Ishikawa (cell line): Measurements from ENCODE around the gene AGO4.

Experiments used
- EP300 ChIP-seq: IDR thresholded peaks from 2 replicates; pipeline ENCODE4 v1.6.1; 2012; ENCODE audit warnings: borderline replicate concordance
- FOXM1 ChIP-seq: IDR thresholded peaks from 2 replicates; pipeline ENCODE4 v1.6.1; 2012; ENCODE audit warnings: low read depth, borderline replicate concordance
- RAD21 ChIP-seq: IDR thresholded peaks from 2 replicates; pipeline ENCODE4 v1.6.1; 2012; ENCODE audit warnings: low read depth
- TAF1 ChIP-seq: IDR thresholded peaks from 2 replicates; pipeline ENCODE4 v1.6.1; 2012; ENCODE audit warnings: low read depth, mild to moderate bottlenecking
- TF ChIP-seq, protein P1 (sequence below): IDR thresholded peaks from 2 replicates; pipeline ENCODE4 v1.6.1; 2012; ENCODE audit warnings: low read depth, mild to moderate bottlenecking

DNA sequence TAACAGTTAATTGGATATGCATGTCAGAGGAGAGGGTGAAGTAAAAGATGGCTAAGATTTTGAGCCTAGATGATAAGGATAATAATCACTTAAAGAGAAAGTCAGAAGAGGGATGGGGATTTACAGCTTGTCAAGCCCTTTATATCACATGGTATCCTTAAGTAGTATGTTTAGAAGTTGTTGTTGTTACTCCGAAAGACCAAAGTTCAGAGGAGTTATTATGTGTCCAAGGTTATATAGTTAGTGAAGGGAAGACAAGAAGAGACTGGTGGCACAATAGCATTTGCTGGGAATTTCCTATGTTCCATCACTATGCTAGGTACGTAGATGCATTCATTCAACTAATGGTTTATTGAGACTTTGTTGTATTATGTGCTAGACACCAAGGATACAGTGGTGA, 44.4 kb downstream of the AGO4 start:
- TF ChIP-seq RAD21 (no peak), EP300 (no peak), TAF1 (no peak), FOXM1 (no peak)
- TF ChIP-seq, protein P1, sequence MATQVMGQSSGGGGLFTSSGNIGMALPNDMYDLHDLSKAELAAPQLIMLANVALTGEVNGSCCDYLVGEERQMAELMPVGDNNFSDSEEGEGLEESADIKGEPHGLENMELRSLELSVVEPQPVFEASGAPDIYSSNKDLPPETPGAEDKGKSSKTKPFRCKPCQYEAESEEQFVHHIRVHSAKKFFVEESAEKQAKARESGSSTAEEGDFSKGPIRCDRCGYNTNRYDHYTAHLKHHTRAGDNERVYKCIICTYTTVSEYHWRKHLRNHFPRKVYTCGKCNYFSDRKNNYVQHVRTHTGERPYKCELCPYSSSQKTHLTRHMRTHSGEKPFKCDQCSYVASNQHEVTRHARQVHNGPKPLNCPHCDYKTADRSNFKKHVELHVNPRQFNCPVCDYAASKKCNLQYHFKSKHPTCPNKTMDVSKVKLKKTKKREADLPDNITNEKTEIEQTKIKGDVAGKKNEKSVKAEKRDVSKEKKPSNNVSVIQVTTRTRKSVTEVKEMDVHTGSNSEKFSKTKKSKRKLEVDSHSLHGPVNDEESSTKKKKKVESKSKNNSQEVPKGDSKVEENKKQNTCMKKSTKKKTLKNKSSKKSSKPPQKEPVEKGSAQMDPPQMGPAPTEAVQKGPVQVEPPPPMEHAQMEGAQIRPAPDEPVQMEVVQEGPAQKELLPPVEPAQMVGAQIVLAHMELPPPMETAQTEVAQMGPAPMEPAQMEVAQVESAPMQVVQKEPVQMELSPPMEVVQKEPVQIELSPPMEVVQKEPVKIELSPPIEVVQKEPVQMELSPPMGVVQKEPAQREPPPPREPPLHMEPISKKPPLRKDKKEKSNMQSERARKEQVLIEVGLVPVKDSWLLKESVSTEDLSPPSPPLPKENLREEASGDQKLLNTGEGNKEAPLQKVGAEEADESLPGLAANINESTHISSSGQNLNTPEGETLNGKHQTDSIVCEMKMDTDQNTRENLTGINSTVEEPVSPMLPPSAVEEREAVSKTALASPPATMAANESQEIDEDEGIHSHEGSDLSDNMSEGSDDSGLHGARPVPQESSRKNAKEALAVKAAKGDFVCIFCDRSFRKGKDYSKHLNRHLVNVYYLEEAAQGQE: no peak
